ENCODE data around the gene CEMP1.

GRCh38 chr16:2489581-2489980, 41.6 kb downstream of the CEMP1 start:
- TF ChIP-seq CTCF (conservative IDR thresholded peaks at IDR 0.05; ENCODE audit: low read length) (no peak), EZH2phosphoT487 (IDR thresholded peaks at IDR 0.05; ENCODE audit: borderline replicate concordance) (no peak)

Measured in Loucy (cell line).